Measurements from ENCODE around the gene HAGHL. TPM values are rescaled to one million over a fixed set of nuclear protein-coding genes. Genes with fewer than 3 reads are reported as not detected.

HAGHL gene
- total and polyA plus RNA-seq, 2 donors (not counting 3 experiments of a cell fraction or from before 2014, with no cell fraction given): 6.3 to 6.8 TPM

DNA sequence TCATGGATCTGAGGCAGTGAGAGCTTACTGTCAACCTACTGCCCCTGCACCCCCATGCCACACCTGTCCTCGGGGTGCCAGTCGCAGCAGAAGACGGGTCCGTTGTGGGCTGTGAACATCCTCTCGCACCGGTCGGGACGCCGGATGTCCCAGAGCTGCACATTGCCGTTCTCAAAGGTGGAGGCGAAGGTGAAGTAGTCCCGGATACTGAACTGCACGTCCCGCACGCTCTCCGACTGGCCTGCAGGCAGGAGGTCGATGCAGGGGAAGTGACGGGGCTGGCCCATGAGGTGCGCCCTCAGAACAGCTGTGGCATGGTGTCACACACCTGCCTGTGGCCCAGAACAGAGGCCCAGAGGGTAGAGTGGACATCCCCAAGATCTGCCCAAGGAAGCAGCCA lies 39.4 kb upstream of the HAGHL start:
- no peaks in the 10 kb centered on the region for H3K9me3 ChIP-seq (replicated peaks; ENCODE audit: control insufficient read depth, insufficient read depth, low read length)
- dilution Hi-C loops (cut with MboI; ENCODE audit: extremely low pct_ligation_motif_present, low sequenced_read_pairs): no loop called here
- no peak overlapping the region for H2AFZ ChIP-seq (ENCODE audit: low read depth, low read length)
- H3K4me3 ChIP-seq (replicated peaks in 1 of 3; ENCODE audit: insufficient read depth in 1 of 3, low read depth in 1 of 3, low read length in 3 of 3): no peak overlapping the region
- H3K27ac ChIP-seq (ENCODE audit: insufficient read depth, low read depth, low read length): no peak overlapping the region
- ChIA-PET CTCF (interaction anchor here (0.7 to 1.3 kb wide), 2 partner anchors 8 to 295 kb away, joined by 3 to 4 read pairs; no protein-coding TSS in a partner anchor), POLR2A (no interaction called here)
- H3K4me2 ChIP-seq (ENCODE audit: insufficient read depth, low read length): no peak overlapping the region
- peaks cover 0 to 3% of the 10 kb centered on the region in 2 experiments for H3K27me3 ChIP-seq (ENCODE audit: control insufficient read depth in 2 of 2, insufficient read depth in 2 of 2, low read length in 2 of 2)
- H3K9me1 ChIP-seq (replicated peaks; ENCODE audit: control insufficient read depth, extremely low read depth, insufficient read depth, low read length): no peaks in the 10 kb centered on the region
- H4K20me1 ChIP-seq (replicated peaks; ENCODE audit: control insufficient read depth, extremely low read depth, insufficient read depth, low read length): no peaks in the 10 kb centered on the region
- TF ChIP-seq GATA2 (IDR thresholded peaks at IDR 0.05; ENCODE audit: insufficient read depth, insufficient read length, low read depth, low read length) (no peak), JUN (IDR thresholded peaks at IDR 0.05; ENCODE audit: borderline replicate concordance, insufficient read depth, insufficient read length, low read depth) (no peak), EZH2 (IDR thresholded peaks at IDR 0.05; ENCODE audit: borderline replicate concordance, low read depth, low read length, severe bottlenecking) (no peak), POLR2AphosphoS5 (IDR thresholded peaks at IDR 0.05; ENCODE audit: insufficient read depth, low read depth, low read length) (no peak), MYC (IDR thresholded peaks at IDR 0.05; ENCODE audit: low read depth, low read length) (no peak), POLR2A (IDR thresholded peaks at IDR 0.05; ENCODE audit: low read depth, low read length) (no peak), FOS (IDR thresholded peaks at IDR 0.05; ENCODE audit: borderline replicate concordance, insufficient read depth, low read length) (no peak)
- TF ChIP-seq, protein P1, sequence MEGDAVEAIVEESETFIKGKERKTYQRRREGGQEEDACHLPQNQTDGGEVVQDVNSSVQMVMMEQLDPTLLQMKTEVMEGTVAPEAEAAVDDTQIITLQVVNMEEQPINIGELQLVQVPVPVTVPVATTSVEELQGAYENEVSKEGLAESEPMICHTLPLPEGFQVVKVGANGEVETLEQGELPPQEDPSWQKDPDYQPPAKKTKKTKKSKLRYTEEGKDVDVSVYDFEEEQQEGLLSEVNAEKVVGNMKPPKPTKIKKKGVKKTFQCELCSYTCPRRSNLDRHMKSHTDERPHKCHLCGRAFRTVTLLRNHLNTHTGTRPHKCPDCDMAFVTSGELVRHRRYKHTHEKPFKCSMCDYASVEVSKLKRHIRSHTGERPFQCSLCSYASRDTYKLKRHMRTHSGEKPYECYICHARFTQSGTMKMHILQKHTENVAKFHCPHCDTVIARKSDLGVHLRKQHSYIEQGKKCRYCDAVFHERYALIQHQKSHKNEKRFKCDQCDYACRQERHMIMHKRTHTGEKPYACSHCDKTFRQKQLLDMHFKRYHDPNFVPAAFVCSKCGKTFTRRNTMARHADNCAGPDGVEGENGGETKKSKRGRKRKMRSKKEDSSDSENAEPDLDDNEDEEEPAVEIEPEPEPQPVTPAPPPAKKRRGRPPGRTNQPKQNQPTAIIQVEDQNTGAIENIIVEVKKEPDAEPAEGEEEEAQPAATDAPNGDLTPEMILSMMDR (IDR thresholded peaks at IDR 0.05; ENCODE audit: extremely low read depth in 1 of 2, insufficient read depth in 1 of 2, low read depth in 1 of 2, low read length in 2 of 2): no peak
- TF ChIP-seq, protein P2, sequence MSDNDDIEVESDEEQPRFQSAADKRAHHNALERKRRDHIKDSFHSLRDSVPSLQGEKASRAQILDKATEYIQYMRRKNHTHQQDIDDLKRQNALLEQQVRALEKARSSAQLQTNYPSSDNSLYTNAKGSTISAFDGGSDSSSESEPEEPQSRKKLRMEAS (IDR thresholded peaks at IDR 0.05; ENCODE audit: insufficient read depth, insufficient read length): no peak
- no TSS peak for BruUV-seq (replicated peaks)
- intact Hi-C loops (cut with micrococcal nuclease): no loop called here
- no peak overlapping the region for H3K9ac ChIP-seq (replicated peaks; ENCODE audit: extremely low read depth, insufficient read depth, low read length)
- H3K79me2 ChIP-seq (ENCODE audit: control insufficient read depth, insufficient read depth, low read length): peaks cover 12% of the 10 kb centered on the region
- FAIRE-seq (no peak), DNase-seq (ENCODE audit: low read depth, low spot score) (no peak)
- peaks cover 11% of the 10 kb centered on the region for H3K4me1 ChIP-seq (ENCODE audit: control insufficient read depth, extremely low read depth, insufficient read depth, low read length)
- H3K36me3 ChIP-seq (ENCODE audit: control insufficient read depth in 2 of 2, extremely low read depth in 1 of 2, insufficient read depth in 2 of 2, low read length in 2 of 2): peaks cover 2 to 15% of the 10 kb centered on the region in 2 experiments
